ENCODE results near the gene NTNG2. TPM values are rescaled to one million over a fixed set of nuclear protein-coding genes. Genes with fewer than 3 reads are reported as not detected.
"Not testable (repeated sequence)": the region's sequence is repeated elsewhere in the genome, so short reads cannot be mapped to it uniquely, and the experiment has no call there.

Gene NTNG2
- total RNA-seq (2014; rRNA removed; shearing (Covaris generic)) = 1.9 and 2.6 TPM in 2 replicates

- DNase-seq (ENCODE audit: low read depth) = no peak
Observed at GRCh38 chr9:132161743-132162184, at the start of gene NTNG2. Gene NTNG2, plus strand, starts transcription at chr9:132162058. Its CDS starts 4,774 bp downstream, at chr9:132166832.

- peak; percentile 88 for DNase-seq (ENCODE audit: low read depth)
Observed at GRCh38 chr9:132114102-132114707, 47.7 kb upstream of the NTNG2 start.

- DNase-seq (ENCODE audit: low read depth) = no peak
Observed at GRCh38 chr9:132116583-132116982, 45.3 kb upstream of the NTNG2 start.

GRCh38 chr9:132117694-132118093, 44.2 kb upstream of the NTNG2 start:
- DNase-seq (ENCODE audit: low read depth) = no peak

GRCh38 chr9:132121021-132121420, 40.8 kb upstream of the NTNG2 start:
- DNase-seq (ENCODE audit: low read depth) = no peak

GRCh38 chr9:132124800-132125199, 37.1 kb upstream of the NTNG2 start:
- DNase-seq (ENCODE audit: low read depth) = no peak

- no peak for DNase-seq (ENCODE audit: low read depth)
Observed at GRCh38 chr9:132125361-132125760, 36.5 kb upstream of the NTNG2 start.

GRCh38 chr9:132125944-132126679, 35.7 kb upstream of the NTNG2 start:
- DNase-seq (ENCODE audit: low read depth) = peak; percentile 57

GRCh38 chr9:132126680-132127236, 35.1 kb upstream of the NTNG2 start:
- DNase-seq (ENCODE audit: low read depth) = no peak

- no peak for DNase-seq (ENCODE audit: low read depth)
Observed at GRCh38 chr9:132127888-132128534, 33.8 kb upstream of the NTNG2 start.

GRCh38 chr9:132129535-132129934, 32.3 kb upstream of the NTNG2 start:
- no peak for DNase-seq (ENCODE audit: low read depth)

- not testable (repeated sequence) for DNase-seq (ENCODE audit: low read depth)
Observed at GRCh38 chr9:132134085-132134484, 27.8 kb upstream of the NTNG2 start.

- DNase-seq (ENCODE audit: low read depth) = no peak
Observed at GRCh38 chr9:132135456-132135855, 26.4 kb upstream of the NTNG2 start.

- no peak for DNase-seq (ENCODE audit: low read depth)
Observed at GRCh38 chr9:132136151-132136780, 25.6 kb upstream of the NTNG2 start.

- peak; percentile 35 for DNase-seq (ENCODE audit: low read depth)
Observed at GRCh38 chr9:132141344-132141947, 20.4 kb upstream of the NTNG2 start.

GRCh38 chr9:132141948-132142594, 19.8 kb upstream of the NTNG2 start:
- DNase-seq (ENCODE audit: low read depth) = peak; percentile 56

GRCh38 chr9:132142924-132143323, 18.9 kb upstream of the NTNG2 start:
- no peak for DNase-seq (ENCODE audit: low read depth)

GRCh38 chr9:132143359-132143758, 18.5 kb upstream of the NTNG2 start:
- DNase-seq (ENCODE audit: low read depth) = no peak

- peak; percentile 79 for DNase-seq (ENCODE audit: low read depth)
Observed at GRCh38 chr9:132144708-132145365, 17.0 kb upstream of the NTNG2 start.

GRCh38 chr9:132146039-132146438, 15.8 kb upstream of the NTNG2 start:
- no peak for DNase-seq (ENCODE audit: low read depth)
